ENCODE results near the gene GFPT1.

Gene GFPT1

GRCh38 chr2:69305166-69305565 is 81.9 kb downstream of the GFPT1 start:
- TF ChIP-seq CTCF (IDR thresholded peaks at IDR 0.05; ENCODE audit: insufficient read depth, missing control alignments) = no peak
- FAIRE-seq (no peak), DNase-seq (ENCODE audit: insufficient read length, low spot score) (no peak)

- DNase-seq (ENCODE audit: insufficient read length, low spot score) (no peak), FAIRE-seq (no peak)
- no peak for TF ChIP-seq CTCF (IDR thresholded peaks at IDR 0.05; ENCODE audit: insufficient read depth, missing control alignments)
Measured at GRCh38 chr2:69304656-69305055, 82.4 kb downstream of the GFPT1 start.

- TF ChIP-seq CTCF (IDR thresholded peaks at IDR 0.05; ENCODE audit: insufficient read depth, missing control alignments) = no peak
- DNase-seq (ENCODE audit: insufficient read length, low spot score) (no peak), FAIRE-seq (no peak)
Measured at GRCh38 chr2:69300650-69301049, 86.4 kb downstream of the GFPT1 start.

- FAIRE-seq = no peak
- DNase-seq (ENCODE audit: insufficient read length, low spot score) = no peak
- no peak for TF ChIP-seq CTCF (IDR thresholded peaks at IDR 0.05; ENCODE audit: insufficient read depth, missing control alignments)
Measured at GRCh38 chr2:69299772-69300516, 87.1 kb downstream of the GFPT1 start.

- TF ChIP-seq CTCF (IDR thresholded peaks at IDR 0.05; ENCODE audit: insufficient read depth, missing control alignments) = no peak
- DNase-seq (ENCODE audit: insufficient read length, low spot score) (no peak), FAIRE-seq (no peak)
Measured at GRCh38 chr2:69298862-69299261, 88.2 kb downstream of the GFPT1 start.

GRCh38 chr2:69298261-69298660 is 88.8 kb downstream of the GFPT1 start:
- DNase-seq (ENCODE audit: insufficient read length, low spot score) (no peak), FAIRE-seq (no peak)
- TF ChIP-seq CTCF (IDR thresholded peaks at IDR 0.05; ENCODE audit: insufficient read depth, missing control alignments) = no peak

GRCh38 chr2:69297216-69297615 is 89.8 kb downstream of the GFPT1 start:
- no peak for TF ChIP-seq CTCF (IDR thresholded peaks at IDR 0.05; ENCODE audit: insufficient read depth, missing control alignments)
- FAIRE-seq (no peak), DNase-seq (ENCODE audit: insufficient read length, low spot score) (no peak)
